HCT116 (cell line): ENCODE data around the gene ATP6V0D1. TPM values are rescaled to one million over a fixed set of nuclear protein-coding genes. Genes with fewer than 3 reads are reported as not detected.

ENCODE experiments used
- ATAC-seq: fragments of 200-7000 bp; cut with Tn5 transposase; 2 replicates; pipeline ENCODE4 v1.9.1; 2020; ENCODE audit warnings: mild to moderate bottlenecking, moderate library complexity
- BruUV-seq: library from RNA; stranded (reverse); fragments of 400-500 nt; replicated peaks from 2 replicates; lab custom pipeline; 2021; lab: Mats Ljungman, UMichigan
- CTCF ChIA-PET: fragments of 300-600 bp; sonication (Branson Sonifier 250); formaldehyde crosslinking; loops from one replicate; lab custom pipeline; 2021; ENCODE audit warnings: antibody characterized with exemption; lab: Charles Lee
- POLR2A ChIA-PET: fragments of 300-600, 350-600 bp; sonication (Branson Sonifier 250); formaldehyde crosslinking; loops from one replicate; lab custom pipeline; 2021; ENCODE audit warnings: antibody characterized with exemption; lab: Charles Lee
- RAD21 ChIA-PET, 2 experiments: fragments of 300-600 bp; sonication (Branson Sonifier 250); formaldehyde crosslinking; loops; one replicate each; lab custom pipeline; 2023; ENCODE audit warnings: low total read pairs in 2 of 2; ENCODE audit not compliant: uncharacterized antibody in 2 of 2, unreplicated experiment in 2 of 2, low non-redundant PET in 1 of 2; lab: Charles Lee
- DNase-seq: peaks from one replicate; pipeline ENCODE4 v3.0.0-alpha.2; 2010; ENCODE audit warnings: low read depth, low spot score
- H2AFZ ChIP-seq: fragments of 200-600 bp; shearing (Covaris generic), sonication (generic); 2 replicates; pipeline ENCODE4 v1.6.1; 2017; ENCODE audit warnings: low read depth, mixed run types, mixed read lengths, antibody characterized with exemption, low read length; ENCODE audit not compliant: poor library complexity, severe bottlenecking
- H3K27ac ChIP-seq: 2 replicates; pipeline ENCODE4 v1.5.1; 2012; ENCODE audit warnings: low read depth, low read length
- H3K27me3 ChIP-seq: fragments of 200-600 bp; sonication (generic); 2 replicates; pipeline ENCODE4 v1.6.1; 2016; ENCODE audit warnings: mixed run types, low read length, mixed read lengths; ENCODE audit not compliant: insufficient read depth
- H3K36me3 ChIP-seq, 2 experiments: fragments of 200-500 bp in 1 of 2; fragments of 200-600 bp in 1 of 2; sonication (Bioruptor generic) in 1 of 2; sonication (generic) in 1 of 2; 2 replicates each; pipeline versions ENCODE4 v1.5.1 to v1.6.1; 2014 to 2016; ENCODE audit warnings: low read length in 2 of 2, inconsistent platforms in 1 of 2, mixed read lengths in 1 of 2, mixed run types in 1 of 2; ENCODE audit not compliant: insufficient read depth in 2 of 2, control insufficient read depth in 1 of 2
- H3K4me1 ChIP-seq, 2 experiments: fragments of 200-600 bp in 1 of 2; sonication (generic) in 1 of 2; 2 replicates each; pipeline versions ENCODE4 v1.5.1 to v1.6.1; 2012 to 2017; ENCODE audit warnings: low read length in 2 of 2, inconsistent platforms in 1 of 2, mild to moderate bottlenecking in 1 of 2, mixed read lengths in 1 of 2, mixed run types in 1 of 2, moderate library complexity in 1 of 2; ENCODE audit not compliant: insufficient read depth in 2 of 2, control insufficient read depth in 1 of 2
- H3K4me2 ChIP-seq: fragments of 200-600 bp; sonication (generic); 2 replicates; pipeline ENCODE4 v1.6.1; 2017; ENCODE audit warnings: mixed run types, low read length, mixed read lengths
- H3K4me3 ChIP-seq, 2 experiments: fragments of 200-600 bp in 1 of 2; sonication (generic) in 1 of 2; replicated peaks in 1 of 2; 2 replicates each; pipeline ENCODE4 v1.5.1; 2011 to 2016; ENCODE audit warnings: low read length in 2 of 2, control low read depth in 1 of 2, low read depth in 1 of 2, mild to moderate bottlenecking in 1 of 2, mixed read lengths in 1 of 2, mixed run types in 1 of 2
- H3K79me2 ChIP-seq: fragments of 200-600 bp; sonication (generic); 2 replicates; pipeline ENCODE4 v1.6.1; 2017; ENCODE audit warnings: mild to moderate bottlenecking, mixed run types, low read length, moderate library complexity, mixed read lengths; ENCODE audit not compliant: insufficient read depth
- H3K9ac ChIP-seq: fragments of 200-600 bp; sonication (generic); 2 replicates; pipeline ENCODE4 v1.6.1; 2016; ENCODE audit warnings: low read length, mixed read lengths
- H3K9me2 ChIP-seq: fragments of 200-600 bp; sonication (generic), shearing (Covaris generic); 2 replicates; pipeline ENCODE4 v1.6.1; 2017; ENCODE audit warnings: mixed run types, mild to moderate bottlenecking, moderate library complexity; ENCODE audit not compliant: insufficient read depth
- H3K9me3 ChIP-seq, 2 experiments: fragments of 200-500 bp in 1 of 2; fragments of 200-600 bp in 1 of 2; sonication (Bioruptor generic) in 1 of 2; sonication (generic) in 1 of 2; 2 replicates each; pipeline ENCODE4 v1.6.1; 2014 to 2017; ENCODE audit warnings: low read length in 2 of 2, mixed read lengths in 2 of 2, inconsistent platforms in 1 of 2, low read depth in 1 of 2, mild to moderate bottlenecking in 1 of 2, mixed run types in 1 of 2, moderate library complexity in 1 of 2; ENCODE audit not compliant: control insufficient read depth in 1 of 2, insufficient read depth in 1 of 2
- H4K20me1 ChIP-seq: fragments of 200-600 bp; sonication (generic), shearing (Covaris generic); 2 replicates; pipeline ENCODE4 v1.6.1; 2017; ENCODE audit warnings: mixed run types, mild to moderate bottlenecking, moderate library complexity; ENCODE audit not compliant: insufficient read depth
- CTCF ChIP-seq, 3 experiments: fragments of 200-600 bp in 1 of 3; sonication (generic) in 1 of 3; IDR thresholded peaks in 2 of 3; conservative IDR thresholded peaks in 1 of 3; 2 replicates each; pipeline ENCODE4 v1.5.1; 2012 to 2017; ENCODE audit warnings: low read depth in 2 of 3, low read length in 2 of 3, antibody characterized with exemption in 1 of 3, borderline replicate concordance in 1 of 3, control low read depth in 1 of 3, mild to moderate bottlenecking in 1 of 3, mixed read lengths in 1 of 3, mixed run types in 1 of 3, moderate library complexity in 1 of 3; ENCODE audit not compliant: insufficient read depth in 1 of 3
- JUND ChIP-seq: IDR thresholded peaks from 2 replicates; pipeline ENCODE4 v1.6.1; 2012
- RAD21 ChIP-seq: IDR thresholded peaks from 2 replicates; pipeline ENCODE4 v1.6.1; 2012; ENCODE audit warnings: low read depth, mild to moderate bottlenecking
- REST ChIP-seq: IDR thresholded peaks from 2 replicates; pipeline ENCODE4 v1.6.1; 2012; ENCODE audit warnings: low read depth
- intact Hi-C: fragments of 100-400 bp; cut with micrococcal nuclease; formaldehyde crosslinking; loops from 2 replicates; pipeline ENCODE4 v1.10.0; 2022
- total RNA-seq: library from RNA; stranded (reverse); gene quantifications from one replicate; pipeline ENCODE4 v1.2.1, GENCODE V29; 2021; ENCODE audit not compliant: unreplicated experiment

The ATP6V0D1 gene
- total RNA-seq, 1 experiment from 2014 or later, result 36.6 TPM

DNA sequence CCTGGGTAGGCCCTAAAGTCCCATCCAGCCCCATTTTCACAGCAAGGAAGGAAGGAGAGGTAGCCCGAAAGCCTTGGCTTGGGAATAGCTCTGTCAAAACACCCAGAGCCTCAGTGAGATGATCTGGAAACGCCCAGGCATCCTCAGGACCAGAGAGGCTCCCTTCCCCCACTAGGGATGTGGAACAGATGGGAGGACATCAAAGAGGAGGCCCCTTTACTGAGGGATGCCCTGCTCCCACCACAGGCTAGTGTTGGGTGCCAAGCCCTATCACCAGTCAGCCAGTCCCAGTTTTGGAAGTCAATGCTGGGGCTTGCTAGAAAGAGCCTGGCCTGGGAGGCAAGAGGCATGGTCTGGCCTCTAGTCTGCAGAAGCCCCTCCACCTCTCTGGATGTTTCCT, 92.4 kb downstream of the ATP6V0D1 start (continued):
- TF ChIP-seq REST (no peak), RAD21 (no peak), CTCF (IDR thresholded peaks at IDR 0.05 in 2 of 3, conservative IDR thresholded peaks at IDR 0.05 in 1 of 3; ENCODE audit: borderline replicate concordance in 1 of 3, insufficient read depth in 1 of 3, low read depth in 2 of 3, low read length in 2 of 3) (no peak)

- intact Hi-C loops, result no loop called here
- H3K4me1 ChIP-seq, result no peaks in the 10 kb centered on the region
- no peak for DNase-seq
- no peaks in the 10 kb centered on the region for H4K20me1 ChIP-seq
- ChIA-PET POLR2A (no interaction called here), RAD21 (no interaction called here), CTCF (no interaction called here)
- H3K27ac ChIP-seq, result no peak overlapping the region
- H3K4me3 ChIP-seq, result no peak overlapping the region
- no TSS peak for BruUV-seq
- ATAC-seq, result no peak
- H3K36me3 ChIP-seq, result no peaks in the 10 kb centered on the region
- H3K9me2 ChIP-seq, result no peaks in the 10 kb centered on the region
- no peak overlapping the region for H2AFZ ChIP-seq
- no peaks in the 10 kb centered on the region for H3K79me2 ChIP-seq
- TF ChIP-seq JUND, result no peak
- no peaks in the 10 kb centered on the region for H3K9me3 ChIP-seq
- H3K9ac ChIP-seq, result no peak overlapping the region
- H3K27me3 ChIP-seq, result no peaks in the 10 kb centered on the region
- no peak overlapping the region for H3K4me2 ChIP-seq
Observed at GRCh38 chr16:67388191-67388590, 92.8 kb downstream of the ATP6V0D1 start.

Other genes starting within 250 kb of the ATP6V0D1 start
- 69.2 TPM for gene FHOD1, start 233.7 kb downstream of the ATP6V0D1 start, total RNA-seq
- gene SLC9A5, start 232.2 kb downstream of the ATP6V0D1 start, total RNA-seq, result 5.6 TPM
- 38.5 TPM for gene PLEKHG4, start 201.6 kb downstream of the ATP6V0D1 start, total RNA-seq
- gene KCTD19, start 154.4 kb downstream of the ATP6V0D1 start, total RNA-seq, result not detected
- gene LRRC36, start 154.3 kb downstream of the ATP6V0D1 start, total RNA-seq, result not detected
- gene TPPP3, start 87.7 kb downstream of the ATP6V0D1 start, total RNA-seq, result 1.2 TPM
- 9.1 TPM for gene ZDHHC1, start 64.7 kb downstream of the ATP6V0D1 start, total RNA-seq
- 9.7 TPM for gene HSD11B2, start 50.0 kb downstream of the ATP6V0D1 start, total RNA-seq
- gene AGRP, start 2.4 kb upstream of the ATP6V0D1 start, total RNA-seq, result not detected
- 60.0 TPM for gene RIPOR1, start 47.7 kb upstream of the ATP6V0D1 start, total RNA-seq
- gene CTCF, start 81.4 kb upstream of the ATP6V0D1 start, total RNA-seq, result 48.3 TPM
- gene CARMIL2, start 164.0 kb upstream of the ATP6V0D1 start, total RNA-seq, result 33.9 TPM
- 53.8 TPM for gene ACD, start 179.1 kb upstream of the ATP6V0D1 start, total RNA-seq
- 5.6 TPM for gene PARD6A, start 179.8 kb upstream of the ATP6V0D1 start, total RNA-seq
- gene ENKD1, start 185.6 kb upstream of the ATP6V0D1 start, total RNA-seq, result 16.8 TPM
- gene C16orf86, start 185.7 kb upstream of the ATP6V0D1 start, total RNA-seq, result 0.79 TPM
- gene GFOD2, start 238.2 kb upstream of the ATP6V0D1 start, total RNA-seq, result 17.4 TPM